NCI-H2196 treated with DMSO at 0.1 percent for 48 hours (cell line): ENCODE measurements around the gene LTF.
"Not testable (repeated sequence)": the region's sequence is repeated elsewhere in the genome, so short reads cannot be mapped to it uniquely, and the experiment has no call there.

Experiments
- DNase-seq: peaks from one replicate; lab custom pipeline; 2025; ENCODE audit not compliant: unreplicated experiment; lab: John Stamatoyannopoulos, UW

The LTF gene

GRCh38 chr3:46416811-46417510 is 47.7 kb downstream of the LTF start:
- DNase-seq: no peak

- no peak for DNase-seq
Measured at GRCh38 chr3:46416125-46416810, 48.4 kb downstream of the LTF start.

DNA sequence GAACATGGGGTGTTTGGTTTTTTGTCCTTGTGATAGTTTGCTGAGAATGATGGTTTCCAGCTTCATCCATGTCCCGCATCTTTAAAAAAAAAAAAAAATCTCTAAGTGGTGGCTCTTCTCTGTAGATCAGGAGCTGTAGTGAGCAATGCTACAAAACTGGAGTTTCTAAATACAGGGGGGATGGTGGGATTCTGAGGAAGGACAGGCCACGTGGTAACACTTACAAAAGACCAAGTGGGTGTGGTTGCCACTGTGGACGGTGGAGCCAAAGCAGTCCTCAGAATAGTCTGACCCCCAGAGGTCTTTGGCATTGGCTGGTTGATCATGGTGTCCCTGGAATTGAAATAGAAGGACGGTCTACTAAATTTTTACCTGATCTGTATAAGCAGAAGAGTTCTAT is 50.0 kb downstream of the LTF start:
- DNase-seq: no peak

DNA sequence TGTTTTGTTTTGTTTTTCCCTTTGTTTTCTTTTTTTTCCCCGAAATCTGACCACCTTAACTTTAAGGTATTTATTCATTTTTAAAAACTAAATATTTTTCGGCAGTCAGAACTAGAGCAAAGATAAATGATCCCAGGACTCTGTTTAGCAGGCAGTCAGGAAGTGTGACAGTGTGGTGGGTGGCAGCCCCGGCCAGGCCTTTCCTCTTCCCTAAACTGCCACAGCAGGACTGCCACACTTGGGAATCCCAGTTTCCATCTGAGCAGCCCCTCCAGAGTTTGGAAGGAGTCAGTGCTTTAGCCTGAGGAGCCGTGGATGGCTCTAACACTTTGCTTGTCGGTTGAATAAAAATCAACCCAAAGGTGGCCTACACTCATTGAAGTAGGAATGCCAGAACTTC is 50.8 kb downstream of the LTF start:
- DNase-seq: no peak

- no peak for DNase-seq
Measured at GRCh38 chr3:46412786-46413298, 51.9 kb downstream of the LTF start.

DNA sequence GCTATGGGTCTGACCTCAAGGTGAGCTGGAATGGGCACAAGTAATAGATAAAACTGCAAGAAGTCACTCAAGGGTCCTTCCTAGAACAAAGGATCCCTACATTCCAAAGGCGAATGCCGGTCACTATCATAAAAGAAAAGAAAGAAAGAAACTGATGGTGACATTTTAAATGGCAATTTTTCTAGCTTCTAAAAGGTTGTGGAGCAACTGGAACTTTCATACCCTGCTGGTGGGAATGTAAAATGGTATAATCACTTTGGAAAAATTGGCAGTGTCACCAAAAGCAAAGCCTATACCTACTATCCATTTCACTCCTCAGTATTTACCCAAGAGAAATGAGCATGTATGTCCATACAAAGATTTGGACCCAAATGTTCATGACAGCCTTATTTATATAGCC is 53.4 kb downstream of the LTF start:
- DNase-seq: no peak

GRCh38 chr3:46410669-46411068 is 54.0 kb downstream of the LTF start:
- DNase-seq: no peak

- no peak for DNase-seq
Measured at GRCh38 chr3:46409739-46410489, 54.8 kb downstream of the LTF start.

- DNase-seq: no peak
Measured at GRCh38 chr3:46408853-46409252, 55.9 kb downstream of the LTF start.

GRCh38 chr3:46407970-46408369 is 56.7 kb downstream of the LTF start:
- DNase-seq: no peak

DNA sequence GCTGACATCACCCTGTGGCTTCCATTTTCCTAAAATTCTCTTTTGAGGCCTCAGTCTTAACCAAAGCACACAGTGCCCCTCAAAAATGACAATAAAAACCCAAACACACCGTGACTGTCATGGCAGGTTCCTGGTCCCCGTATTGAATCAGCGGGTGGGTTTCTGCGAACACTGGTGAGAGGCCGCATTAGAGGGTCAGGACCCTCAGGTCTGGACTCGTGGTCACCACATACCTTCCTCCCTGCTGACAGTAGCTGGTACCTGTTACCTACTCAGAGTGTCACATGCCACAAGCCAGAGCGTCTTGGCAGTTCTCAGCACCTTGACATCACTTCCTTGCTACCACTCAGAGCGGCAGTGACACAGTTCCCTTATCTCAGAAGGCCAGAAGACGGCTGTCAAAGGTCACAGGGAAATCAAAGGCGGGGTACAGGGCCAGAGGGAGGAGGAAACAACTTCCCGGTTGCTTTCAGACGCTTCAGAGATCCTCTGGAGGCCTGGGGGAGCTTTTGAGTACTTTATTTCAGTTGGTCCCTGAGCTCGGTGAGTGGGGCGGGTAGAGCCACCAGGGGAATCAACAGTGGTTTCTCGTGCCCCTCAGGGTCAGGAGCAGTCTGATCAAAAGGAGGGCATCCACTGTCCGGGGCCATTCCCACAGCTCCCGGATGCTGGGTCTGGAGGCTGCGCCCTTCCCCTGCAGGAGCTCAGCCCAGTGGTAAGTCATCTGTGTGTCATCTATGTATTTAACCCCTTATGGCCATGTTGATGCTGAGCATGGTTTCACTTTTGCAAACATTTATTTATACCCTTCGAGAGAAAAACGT is 57.7 kb downstream of the LTF start, which contains the start of the genes CCR5AS and CCRL2:
CCR5AS (minus strand) TSS at position 279 of the 824 bp plus-strand sequence.
CCRL2 (plus strand) TSS at position 472 of the 824 bp plus-strand sequence. CDS start 821 bp downstream, outside the sequence.
- no peak for DNase-seq

GRCh38 chr3:46406443-46406787 is 58.3 kb downstream of the LTF start:
- DNase-seq: no peak

GRCh38 chr3:46405301-46406019 is 59.2 kb downstream of the LTF start:
- DNase-seq: no peak

GRCh38 chr3:46402902-46403301 is 61.8 kb downstream of the LTF start:
- not testable (repeated sequence) for DNase-seq

GRCh38 chr3:46401579-46401978 is 63.1 kb downstream of the LTF start:
- no peak for DNase-seq

- no peak for DNase-seq
Measured at GRCh38 chr3:46400846-46401245, 63.9 kb downstream of the LTF start.

DNA sequence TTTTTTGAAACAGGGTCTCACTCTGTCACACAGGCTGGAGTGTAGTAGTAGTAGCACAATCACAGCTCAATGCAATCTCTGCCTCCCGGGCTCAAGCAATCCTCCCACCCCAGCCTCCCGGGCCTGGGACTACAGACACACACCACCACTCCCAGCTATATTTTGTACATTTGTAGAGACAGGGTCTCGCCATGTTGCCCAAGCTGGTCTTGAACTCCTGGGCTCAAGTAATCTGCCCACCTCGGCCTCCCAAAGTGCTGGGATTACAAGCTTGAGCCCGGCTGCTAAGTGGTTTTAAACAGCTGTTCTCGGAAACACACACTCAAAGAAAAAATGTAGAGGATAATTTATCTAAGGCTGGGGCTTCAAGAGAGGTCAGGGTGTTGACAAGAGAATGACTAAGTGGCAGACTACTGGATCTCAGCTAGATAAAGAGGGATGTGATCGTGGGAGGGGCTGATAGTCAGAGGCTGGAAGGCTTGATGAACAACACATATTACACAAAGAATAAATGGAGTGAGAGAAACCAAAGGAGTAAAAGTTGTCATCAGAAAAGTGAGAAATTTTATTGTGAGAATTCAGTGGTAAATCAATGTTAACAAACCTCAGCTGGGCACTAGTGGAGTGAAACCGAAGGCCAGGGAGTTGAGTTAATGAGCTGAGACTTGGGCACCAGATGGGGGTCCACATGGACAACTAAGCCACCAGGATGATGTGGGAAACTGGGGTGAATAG is 64.5 kb downstream of the LTF start:
- DNase-seq: no peak

DNA sequence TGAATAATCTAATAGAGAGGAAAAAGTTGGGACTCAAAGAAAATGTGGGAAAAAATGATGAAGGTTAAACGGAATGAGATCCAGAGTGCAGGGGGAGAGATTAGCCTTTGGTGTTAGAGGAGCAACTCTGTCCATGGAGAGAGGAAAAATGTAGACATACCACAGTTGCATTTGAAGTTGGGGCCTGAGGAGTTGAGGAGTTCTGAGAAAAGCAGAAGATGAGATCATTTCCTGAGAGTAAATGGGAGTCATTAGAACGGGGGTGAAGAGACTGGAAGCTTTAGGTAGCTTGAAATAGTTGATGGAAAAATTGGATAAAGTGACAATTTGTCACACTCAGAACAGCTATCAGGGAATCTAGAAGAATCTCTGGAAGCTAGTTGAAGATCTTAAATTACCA is 65.1 kb downstream of the LTF start:
- DNase-seq: no peak

DNA sequence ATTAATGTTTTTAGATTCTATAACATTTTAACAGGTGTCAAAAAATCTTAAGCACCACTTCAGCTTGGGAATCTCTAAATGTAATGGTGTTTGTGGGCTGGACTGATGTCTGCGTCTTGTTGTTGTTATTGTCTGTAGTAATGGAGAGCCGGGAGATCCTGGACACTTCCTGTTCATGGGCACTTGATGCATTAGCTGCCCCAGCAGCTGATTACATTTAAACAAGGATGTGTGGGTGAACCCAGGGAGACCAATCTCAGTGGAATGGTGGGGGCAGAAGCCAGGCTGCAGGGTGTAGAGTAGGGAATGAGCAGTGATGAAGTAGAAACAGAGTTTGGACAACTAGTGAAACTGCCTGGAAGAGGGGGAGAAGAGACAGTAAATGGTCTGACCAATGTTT is 65.6 kb downstream of the LTF start:
- DNase-seq: no peak
